Tibial artery (tissue), 4 donors: ENCODE results near the gene LMF1.

ENCODE experiments used
- DNase-seq, 2 donors: peaks; one replicate each; pipeline ENCODE4 v3.0.0-alpha.2; 2019
- H3K27ac ChIP-seq, 2 donors: fragments of 200-600 bp; sonication (generic) in 1 of 2; 1 replicate in 1 of 2; 2 replicates in 1 of 2; pipeline ENCODE4 v1.5.1; 2018 to 2019; ENCODE audit warnings: mild to moderate bottlenecking in 1 of 2
- H3K27me3 ChIP-seq, 2 donors: fragments of 200-600 bp; sonication (generic) in 1 of 2; one replicate each; pipeline versions ENCODE4 v1.5.1 to v1.6.0; 2016 to 2019
- H3K36me3 ChIP-seq, 3 donors: fragments of 200-600 bp; sonication (generic) in 2 of 3; one replicate each; pipeline ENCODE4 v1.5.1; 2016 to 2019; ENCODE audit warnings: mild to moderate bottlenecking in 2 of 3
- H3K4me1 ChIP-seq, 4 donors: fragments of 200-600 bp; sonication (generic) in 2 of 4; 1 replicate in 3 of 4; 2 replicates in 1 of 4; pipeline ENCODE4 v1.5.1; 2016 to 2019
- H3K4me3 ChIP-seq, 2 donors: fragments of 200-600 bp; sonication (generic) in 1 of 2; 1 replicate in 1 of 2; 2 replicates in 1 of 2; pipeline ENCODE4 v1.5.1; 2018 to 2019; ENCODE audit warnings: mild to moderate bottlenecking in 2 of 2
- H3K9me3 ChIP-seq, 3 donors: fragments of 200-600 bp; sonication (generic) in 1 of 3; one replicate each; pipeline ENCODE4 v1.5.1; 2016 to 2019
- intact Hi-C: fragments of 100-400 bp; cut with DNase I; formaldehyde crosslinking; loops from one replicate; pipeline ENCODE4 v1.15.0; 2023; ENCODE audit warnings: low total_unique reads
- TF ChIP-seq, protein P1 (sequence below), 2 experiments: fragments of 200-600 bp in 1 of 2; fragments of 450-650 bp in 1 of 2; IDR thresholded peaks; one replicate each; pipeline ENCODE4 v1.5.1; 2017 to 2019; ENCODE audit warnings: antibody characterized with exemption in 2 of 2, mild to moderate bottlenecking in 1 of 2, moderate library complexity in 1 of 2

The LMF1 gene

GRCh38 chr16:878886-879285 lies 91.9 kb downstream of the LMF1 start:
- Histone ChIP-seq H3K4me1 (no peaks in the 10 kb centered on the region), H3K27ac (no peak overlapping the region), H3K4me3 (no peak overlapping the region), H3K36me3 (peaks cover 7 to 70% (median 9%) of the 10 kb centered on the region in 3 donors), H3K9me3 (peaks cover 0 to 5% (median 2%) of the 10 kb centered on the region in 3 donors), H3K27me3 (no peaks in the 10 kb centered on the region)
- no peak for DNase-seq
- TF ChIP-seq, protein P1, sequence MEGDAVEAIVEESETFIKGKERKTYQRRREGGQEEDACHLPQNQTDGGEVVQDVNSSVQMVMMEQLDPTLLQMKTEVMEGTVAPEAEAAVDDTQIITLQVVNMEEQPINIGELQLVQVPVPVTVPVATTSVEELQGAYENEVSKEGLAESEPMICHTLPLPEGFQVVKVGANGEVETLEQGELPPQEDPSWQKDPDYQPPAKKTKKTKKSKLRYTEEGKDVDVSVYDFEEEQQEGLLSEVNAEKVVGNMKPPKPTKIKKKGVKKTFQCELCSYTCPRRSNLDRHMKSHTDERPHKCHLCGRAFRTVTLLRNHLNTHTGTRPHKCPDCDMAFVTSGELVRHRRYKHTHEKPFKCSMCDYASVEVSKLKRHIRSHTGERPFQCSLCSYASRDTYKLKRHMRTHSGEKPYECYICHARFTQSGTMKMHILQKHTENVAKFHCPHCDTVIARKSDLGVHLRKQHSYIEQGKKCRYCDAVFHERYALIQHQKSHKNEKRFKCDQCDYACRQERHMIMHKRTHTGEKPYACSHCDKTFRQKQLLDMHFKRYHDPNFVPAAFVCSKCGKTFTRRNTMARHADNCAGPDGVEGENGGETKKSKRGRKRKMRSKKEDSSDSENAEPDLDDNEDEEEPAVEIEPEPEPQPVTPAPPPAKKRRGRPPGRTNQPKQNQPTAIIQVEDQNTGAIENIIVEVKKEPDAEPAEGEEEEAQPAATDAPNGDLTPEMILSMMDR (IDR thresholded peaks at IDR 0.05): no peak
- intact Hi-C loops: no loop called here

DNA sequence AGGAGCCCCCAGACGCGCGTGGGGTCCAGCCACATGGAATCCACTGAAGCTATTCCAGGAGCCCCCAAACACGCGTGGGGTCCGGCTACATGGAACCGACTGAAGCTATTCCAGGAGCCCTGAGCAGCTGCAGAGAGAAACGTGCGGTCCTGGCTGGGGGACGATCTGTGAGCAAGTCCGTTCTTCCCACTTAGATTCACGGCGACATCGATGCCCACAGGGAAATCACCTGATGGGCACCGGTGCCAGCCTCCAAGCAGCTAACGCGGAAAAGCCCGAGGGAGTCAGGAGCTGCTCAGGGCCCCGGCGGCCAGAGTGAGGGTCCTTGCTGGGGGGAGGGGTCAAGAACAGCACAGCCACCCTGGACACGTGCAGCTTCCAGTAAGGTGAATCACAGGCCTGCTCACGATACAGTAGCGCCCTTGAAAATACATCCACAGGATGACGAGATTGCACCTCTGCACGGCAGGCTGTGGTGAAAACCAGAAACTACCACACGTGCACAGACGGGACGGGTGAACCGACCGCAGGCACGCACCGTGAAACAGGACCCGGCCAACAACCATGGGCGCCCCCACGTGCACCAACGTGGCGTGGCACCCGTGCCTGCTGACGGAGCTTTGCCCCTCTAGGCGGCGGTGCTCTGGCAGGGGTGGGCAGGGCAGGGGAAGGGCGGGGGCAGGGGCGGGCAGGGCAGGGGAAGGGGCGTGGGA lies 92.6 kb downstream of the LMF1 start:
- intact Hi-C loops: no loop called here
- no peak for DNase-seq

GRCh38 chr16:877242-878071 lies 93.3 kb downstream of the LMF1 start:
- no peak for DNase-seq
- no peak overlapping the region for H3K27ac ChIP-seq
- H3K36me3 ChIP-seq: peaks cover 0 to 79% (median 20%) of the 10 kb centered on the region in 3 donors
- TF ChIP-seq, protein P1 (IDR thresholded peaks at IDR 0.05): no peak
- intact Hi-C loops: no loop called here
- no peak overlapping the region for H3K4me3 ChIP-seq
- no peaks in the 10 kb centered on the region for H3K9me3 ChIP-seq
- H3K27me3 ChIP-seq: no peaks in the 10 kb centered on the region
- H3K4me1 ChIP-seq: no peaks in the 10 kb centered on the region

More for the DNA sequence above, 92.6 kb downstream of the LMF1 start:
- Histone ChIP-seq H3K4me1 (no peaks in the 10 kb centered on the region), H3K36me3 (peaks cover under 1 to 75% (median 13%) of the 10 kb centered on the region in 3 donors), H3K4me3 (no peak overlapping the region), H3K27ac (no peak overlapping the region), H3K9me3 (no peaks in the 10 kb centered on the region), H3K27me3 (no peaks in the 10 kb centered on the region)
- TF ChIP-seq, protein P1 (IDR thresholded peaks at IDR 0.05): no peak

DNA sequence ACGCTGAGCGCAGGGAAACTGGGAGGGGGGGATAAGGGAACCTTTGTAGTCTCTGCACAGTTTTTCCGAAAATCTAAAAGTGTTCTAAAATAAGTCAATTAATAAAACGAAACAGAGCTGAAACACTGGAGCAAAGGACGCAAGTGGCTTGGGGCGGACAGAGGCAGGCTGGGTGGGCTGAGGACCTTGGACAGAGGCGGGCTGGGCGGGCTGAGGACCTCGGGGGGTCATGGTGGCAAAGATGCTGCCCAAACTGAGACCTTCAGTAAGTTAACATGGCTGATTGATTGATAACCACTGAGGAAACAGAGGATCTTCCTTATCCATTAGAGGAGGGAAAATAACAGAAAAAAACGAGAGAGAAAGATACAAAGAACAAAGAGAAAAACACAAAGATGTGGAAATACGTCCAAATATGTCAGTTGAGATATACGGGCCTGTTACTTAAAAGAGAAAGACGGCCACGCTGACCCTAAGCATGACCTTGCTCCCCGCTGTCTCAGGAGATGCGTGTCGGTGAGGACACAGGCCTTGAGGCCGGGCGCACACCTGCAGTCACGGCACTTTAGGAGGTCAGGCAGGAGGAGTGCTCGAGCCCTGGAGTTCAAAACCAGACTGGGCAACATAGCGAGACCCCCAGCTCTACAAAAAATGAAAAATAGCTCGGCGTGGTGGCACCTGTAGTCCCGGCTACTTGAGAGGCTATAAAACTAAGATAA lies 94.1 kb downstream of the LMF1 start:
- H3K27ac ChIP-seq: no peak overlapping the region
- intact Hi-C loops: no loop called here
- H3K4me1 ChIP-seq: no peaks in the 10 kb centered on the region
- H3K27me3 ChIP-seq: no peaks in the 10 kb centered on the region
- peaks cover 0 to 83% (median 25%) of the 10 kb centered on the region in 3 donors for H3K36me3 ChIP-seq
- DNase-seq: no peak
- H3K9me3 ChIP-seq: no peaks in the 10 kb centered on the region
- TF ChIP-seq, protein P1 (IDR thresholded peaks at IDR 0.05): no peak
- no peak overlapping the region for H3K4me3 ChIP-seq

DNA sequence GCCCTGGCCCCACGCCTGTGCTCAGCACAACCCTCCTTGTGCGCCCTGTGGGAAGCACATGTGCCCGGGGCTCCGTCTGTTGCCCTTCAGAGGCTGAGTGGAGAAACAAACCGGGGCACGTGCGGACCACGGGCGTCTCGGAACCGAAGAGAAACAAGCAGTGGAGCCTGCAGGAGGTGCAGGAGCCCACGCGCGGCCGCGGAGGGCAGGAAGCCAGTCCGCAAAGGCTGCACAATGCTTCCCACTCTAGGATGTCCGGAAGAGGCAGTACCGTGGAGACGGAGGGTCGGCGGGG lies 94.8 kb downstream of the LMF1 start:
- H3K9me3 ChIP-seq: no peaks in the 10 kb centered on the region
- no peak overlapping the region for H3K4me3 ChIP-seq
- no peaks in the 10 kb centered on the region for H3K27me3 ChIP-seq
- intact Hi-C loops: no loop called here
- TF ChIP-seq, protein P1 (IDR thresholded peaks at IDR 0.05): no peak
- H3K27ac ChIP-seq: no peak overlapping the region
- H3K36me3 ChIP-seq: peaks cover 0 to 82% (median 32%) of the 10 kb centered on the region in 3 donors
- no peak for DNase-seq
- H3K4me1 ChIP-seq: no peaks in the 10 kb centered on the region
